T follicular helper cell (primary cell): Measurements from ENCODE around the gene SPECC1L.

ENCODE experiments used
- DNase-seq: peaks from one replicate; pipeline ENCODE4 v3.0.0-alpha.2; 2020; ENCODE audit warnings: low read depth

The SPECC1L gene

GRCh38 chr22:24398409-24398808, 127.8 kb downstream of the SPECC1L start:
- no peak for DNase-seq

DNA sequence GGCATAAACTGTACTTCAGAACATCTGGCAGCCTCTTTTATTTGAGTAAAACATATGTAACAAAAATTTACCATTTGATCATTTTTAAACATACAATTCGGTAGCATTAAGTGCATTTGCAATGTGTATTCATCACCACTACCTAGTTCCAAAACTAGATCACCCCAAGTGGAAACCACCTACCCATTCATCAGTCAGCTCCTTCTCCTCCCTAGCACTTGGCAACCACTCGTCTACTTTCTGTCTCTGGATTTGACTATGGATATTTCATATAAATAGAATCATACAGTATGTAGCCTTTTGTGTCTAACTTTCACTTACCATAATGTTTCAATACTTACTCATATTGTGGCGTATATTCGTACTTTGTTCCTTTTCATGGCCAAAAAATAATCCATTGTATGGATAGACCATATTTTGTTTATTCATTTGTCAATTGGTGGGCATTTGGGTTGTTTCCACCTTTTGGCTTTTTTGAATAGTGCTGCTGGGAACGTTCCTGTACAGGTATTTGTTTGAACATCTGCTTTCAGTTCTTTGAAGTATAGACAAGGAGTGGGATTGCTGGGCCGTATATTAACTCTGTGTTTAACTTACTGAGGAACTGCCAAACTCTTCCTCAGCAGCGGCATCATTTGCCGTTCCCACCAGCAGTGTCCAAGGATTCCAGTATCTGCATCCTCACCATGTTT, 129.5 kb downstream of the SPECC1L start:
- no peak for DNase-seq

GRCh38 chr22:24400726-24401596, 130.3 kb downstream of the SPECC1L start:
- no peak for DNase-seq

DNA sequence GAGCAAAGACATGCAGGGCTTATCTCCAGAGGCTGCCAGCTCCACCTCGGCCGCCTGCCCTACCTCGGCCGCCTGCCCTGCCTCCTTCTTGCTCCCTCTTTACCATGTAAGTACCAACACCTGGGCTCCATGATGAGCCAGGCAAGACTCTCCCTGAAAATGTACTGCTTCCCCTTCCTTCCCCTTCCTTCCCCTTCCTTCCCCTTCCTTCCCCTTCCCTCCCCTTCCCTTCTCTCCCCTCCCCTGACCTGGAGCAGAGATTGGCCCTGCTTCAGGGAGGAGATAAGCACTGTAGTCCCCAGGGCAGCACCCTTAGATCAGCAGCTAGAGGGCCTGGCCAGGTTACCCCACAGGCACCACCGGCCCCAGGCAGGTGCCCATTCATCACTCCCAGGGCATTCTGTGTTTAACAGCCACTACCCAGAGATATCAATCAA, 131.3 kb downstream of the SPECC1L start:
- DNase-seq = no peak

DNA sequence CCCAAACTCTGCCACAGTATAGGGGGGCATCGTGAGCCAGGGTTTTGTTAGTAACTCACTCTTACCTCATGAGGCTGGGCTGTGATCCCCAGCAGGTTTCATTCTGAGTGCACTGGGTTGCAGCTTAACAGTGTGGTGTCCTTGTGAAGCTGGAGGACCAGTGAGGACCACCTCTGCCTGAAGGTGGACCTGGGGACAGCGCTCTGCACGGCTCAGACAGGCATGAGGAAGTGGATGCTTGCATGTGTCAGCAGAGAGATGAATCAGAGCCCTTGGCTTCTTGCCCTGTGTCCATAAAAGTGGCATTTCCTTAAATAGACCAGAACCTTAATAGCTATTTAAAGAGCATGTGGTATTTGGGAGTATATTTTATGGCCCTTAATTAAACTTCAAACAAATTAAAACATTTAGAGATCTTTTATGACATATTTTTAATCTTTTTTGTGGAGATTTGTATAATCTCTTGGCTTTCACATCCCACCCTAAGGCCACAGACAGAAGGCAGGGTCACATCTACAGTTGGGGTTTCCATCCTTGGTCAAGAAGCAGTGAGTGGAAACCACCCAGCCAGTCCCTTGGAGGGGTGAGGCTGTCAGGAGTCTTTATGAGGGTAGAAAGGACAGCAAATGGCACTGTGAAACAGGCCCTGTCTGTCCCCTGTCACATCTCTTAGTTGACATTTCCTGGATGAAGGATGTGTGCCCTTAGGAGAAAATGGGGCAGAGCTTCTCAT, 132.0 kb downstream of the SPECC1L start:
- DNase-seq = no peak

DNA sequence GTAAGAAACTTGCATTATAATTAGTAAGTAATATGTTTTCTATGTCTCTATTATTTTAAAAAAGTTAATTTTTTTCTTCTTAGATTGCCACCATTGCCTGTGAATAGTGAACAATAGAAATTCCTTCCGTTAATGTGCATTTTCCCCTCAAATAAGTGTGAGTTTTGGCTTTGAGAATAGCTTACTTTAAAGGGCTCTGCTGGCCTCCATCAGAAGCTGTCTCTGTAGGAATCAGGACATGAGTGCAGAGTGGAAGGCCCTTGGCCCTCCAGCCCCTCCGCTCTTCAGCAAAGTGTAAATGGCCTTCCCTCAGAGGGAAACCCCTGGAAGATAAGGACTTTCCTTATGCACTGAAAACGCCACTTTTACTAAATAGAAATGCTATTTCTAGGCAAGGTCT, 132.7 kb downstream of the SPECC1L start:
- DNase-seq = no peak

DNA sequence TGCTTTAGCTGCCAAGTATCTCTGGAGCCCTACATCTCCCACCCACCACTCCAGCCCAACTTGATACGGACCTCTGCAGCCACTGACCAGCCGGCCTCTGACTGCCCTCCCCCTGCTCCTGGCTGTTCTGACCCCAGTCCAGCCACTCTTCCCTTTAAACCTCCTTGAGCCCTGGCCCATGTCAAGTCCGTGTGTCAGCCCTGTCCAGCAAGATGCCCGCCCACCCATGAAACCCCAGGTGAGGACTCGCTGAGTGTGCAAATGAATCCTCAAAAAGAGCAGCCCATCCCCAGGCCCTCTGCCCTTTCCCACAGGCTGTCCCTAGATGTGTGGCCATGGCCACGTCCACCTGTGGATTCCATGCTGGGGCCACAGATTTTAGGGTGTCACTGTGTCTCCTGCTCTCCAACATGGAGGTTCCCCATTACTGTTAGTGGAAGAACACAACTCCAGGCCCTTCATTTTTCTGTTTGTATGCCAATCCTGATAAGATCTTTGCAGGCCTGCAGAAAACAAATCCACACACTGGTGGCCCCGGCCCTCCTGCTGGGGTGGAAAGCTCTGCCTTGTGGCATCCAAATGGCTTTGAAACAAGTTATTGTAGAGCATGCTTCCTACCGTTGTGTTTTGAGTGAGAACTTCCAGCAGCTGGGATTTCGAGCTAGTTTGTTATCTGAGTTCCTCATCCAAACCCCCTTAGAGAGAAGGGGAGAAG, 134.1 kb downstream of the SPECC1L start:
- no peak for DNase-seq

GRCh38 chr22:24405631-24406321, 135.1 kb downstream of the SPECC1L start:
- DNase-seq = no peak

DNA sequence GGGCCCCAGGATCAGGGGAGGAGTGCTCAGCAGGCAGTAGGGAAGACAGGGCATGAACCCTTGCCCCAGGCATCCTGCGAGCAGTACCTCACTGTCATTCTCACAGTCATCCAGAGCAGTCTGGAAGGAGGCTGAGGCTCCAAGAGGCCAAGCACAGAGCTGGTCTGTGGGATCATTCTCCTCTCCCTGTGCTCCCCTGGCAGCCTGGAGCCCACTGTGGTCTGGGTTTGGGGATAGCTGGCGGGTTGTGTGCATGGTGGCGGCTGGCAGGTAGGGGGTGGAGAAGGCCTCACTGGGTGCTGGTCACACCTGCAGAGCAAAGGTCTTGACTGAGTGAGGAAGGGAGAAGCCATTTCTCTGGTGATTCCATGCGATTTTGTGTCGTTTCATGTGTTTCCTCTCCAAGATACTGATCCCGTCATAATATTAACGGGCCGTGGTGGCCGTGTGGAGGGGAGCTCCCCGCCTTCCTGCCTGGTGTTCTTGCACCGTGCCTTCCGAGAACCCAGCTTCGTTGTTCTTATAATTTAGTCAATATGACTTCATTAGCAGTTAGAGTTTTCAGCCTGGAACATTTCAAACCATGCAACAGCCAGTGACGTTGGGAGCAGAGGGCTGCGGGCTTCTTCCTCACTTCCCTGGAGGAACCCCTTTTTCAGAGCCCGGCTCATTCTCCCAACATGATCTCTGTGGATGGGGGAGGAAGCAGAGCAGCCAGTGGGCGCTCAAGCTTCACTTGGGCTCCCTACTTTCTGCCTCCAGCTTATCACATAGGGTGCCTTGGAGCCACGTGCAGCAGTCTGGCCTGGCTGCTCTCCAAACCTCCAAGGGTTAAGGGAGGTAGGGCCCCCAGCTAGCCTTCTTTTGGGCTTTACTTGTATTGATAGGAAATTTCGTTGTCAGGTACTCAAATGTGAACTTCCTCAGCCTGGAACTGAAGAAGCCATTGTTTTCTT, 136.0 kb downstream of the SPECC1L start:
- no peak for DNase-seq

GRCh38 chr22:24407278-24407665, 136.6 kb downstream of the SPECC1L start:
- no peak for DNase-seq

GRCh38 chr22:24407884-24408283, 137.3 kb downstream of the SPECC1L start:
- DNase-seq = no peak

GRCh38 chr22:24408630-24409029, 138.0 kb downstream of the SPECC1L start:
- no peak for DNase-seq

DNA sequence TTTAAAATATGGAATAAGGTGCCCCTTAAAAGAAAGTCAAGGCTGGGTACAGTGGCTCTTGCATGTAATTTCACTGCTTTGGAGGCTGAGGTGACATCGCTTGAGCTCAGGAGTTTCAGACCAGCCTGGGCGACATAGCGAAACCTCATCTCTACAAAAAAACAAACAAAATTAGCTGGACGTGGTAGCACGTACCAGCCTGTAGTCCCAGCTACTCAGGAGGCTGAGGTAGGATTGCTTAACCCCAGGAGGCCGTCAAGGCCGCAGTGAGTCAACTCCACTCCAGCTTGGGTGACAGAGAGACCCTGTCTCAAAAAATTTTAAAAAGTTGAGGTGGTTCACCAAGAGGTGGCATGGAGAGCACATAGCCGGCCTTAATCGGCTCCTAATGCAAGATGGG, 139.1 kb downstream of the SPECC1L start:
- no peak for DNase-seq

DNA sequence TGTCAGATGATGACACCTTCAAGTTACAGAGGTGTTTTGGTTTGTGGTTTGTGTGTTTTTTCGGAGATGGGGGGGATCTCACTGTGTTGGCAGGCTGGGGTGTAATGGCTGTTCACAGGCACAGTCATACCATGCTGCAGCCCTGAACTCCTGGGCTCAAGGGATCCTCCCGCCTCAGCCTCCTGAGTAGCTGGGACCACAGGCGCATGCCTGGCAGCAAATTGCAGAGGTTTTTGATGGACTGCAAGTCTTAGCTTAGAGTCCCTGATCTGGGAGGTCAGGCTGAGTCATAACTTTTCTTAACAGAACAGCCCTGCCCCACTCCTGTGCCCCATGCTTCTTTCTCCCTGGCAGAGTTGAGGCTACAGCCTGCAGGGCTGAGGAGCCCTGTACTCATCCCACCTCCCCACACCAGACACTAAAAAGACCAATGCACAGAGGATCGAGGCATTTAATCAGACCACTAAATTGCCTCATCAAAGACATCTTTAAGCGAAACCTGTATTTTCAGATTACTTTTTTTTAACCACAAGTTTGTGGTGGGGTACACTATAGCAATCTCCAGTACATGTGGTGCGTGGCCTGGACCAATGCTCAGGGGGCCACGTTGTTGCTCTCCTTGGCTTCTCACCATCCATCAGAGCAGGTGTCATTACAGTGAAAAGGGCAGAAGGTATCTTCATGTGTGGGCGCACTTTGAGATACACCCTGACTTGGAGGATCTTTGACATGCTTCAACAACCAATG, 139.7 kb downstream of the SPECC1L start:
- DNase-seq = no peak

DNA sequence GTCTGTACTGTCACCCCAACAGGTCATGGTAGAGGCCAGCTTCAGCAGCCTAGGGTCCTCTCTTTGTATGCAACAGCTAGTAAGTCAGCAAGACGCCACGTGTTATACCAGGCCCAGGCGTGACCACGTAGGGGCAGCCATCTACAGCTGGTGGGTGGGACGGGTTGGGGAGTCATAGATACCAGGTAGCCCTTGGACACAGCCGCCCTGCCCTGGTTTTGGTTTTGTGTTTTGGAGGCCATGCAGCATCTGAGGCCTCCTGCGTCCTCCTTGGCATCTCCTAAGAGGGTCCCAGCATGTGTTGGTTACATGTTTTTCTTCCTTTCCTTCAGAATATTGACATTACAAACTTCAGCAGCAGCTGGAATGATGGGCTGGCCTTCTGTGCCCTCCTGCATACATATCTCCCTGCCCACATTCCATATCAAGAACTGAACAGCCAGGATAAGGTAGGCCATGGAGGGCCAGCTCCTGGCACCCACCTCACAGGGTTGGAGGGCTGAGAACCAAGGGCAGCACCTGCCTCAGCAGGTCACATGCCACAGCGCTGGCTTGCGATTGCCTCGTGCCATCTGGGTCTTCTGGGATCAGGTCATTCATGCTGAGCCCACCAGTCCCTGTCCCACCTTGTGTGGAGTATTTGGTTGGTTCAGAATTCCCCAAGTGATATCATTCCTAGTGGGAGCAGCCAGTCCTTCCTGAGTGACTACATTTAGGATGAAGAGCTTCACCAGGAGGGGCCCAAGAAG, 140.8 kb downstream of the SPECC1L start:
- DNase-seq = no peak

DNA sequence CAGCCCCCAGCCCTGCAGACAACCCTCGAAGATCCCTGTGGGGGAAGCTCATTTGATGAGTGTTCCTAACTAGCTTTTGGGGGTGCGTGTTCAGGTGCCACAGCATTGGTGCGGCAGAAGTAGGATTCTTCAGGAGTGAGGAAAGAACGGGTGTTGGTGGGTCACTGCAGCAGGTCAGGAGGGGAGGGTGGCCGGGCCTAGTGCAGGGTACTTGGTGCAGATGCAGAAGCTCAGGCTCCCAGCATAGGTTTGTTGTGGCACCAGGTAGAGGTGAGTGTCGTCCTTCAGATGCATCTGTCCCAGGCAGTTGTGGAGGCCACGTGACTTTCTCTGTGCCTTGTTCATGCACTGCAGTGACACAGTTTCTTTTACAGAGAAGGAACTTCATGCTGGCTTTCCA, 141.6 kb downstream of the SPECC1L start:
- no peak for DNase-seq

- no peak for DNase-seq
These were observed 142.6 kb downstream of the SPECC1L start for GRCh38 chr22:24413271-24413670.

DNA sequence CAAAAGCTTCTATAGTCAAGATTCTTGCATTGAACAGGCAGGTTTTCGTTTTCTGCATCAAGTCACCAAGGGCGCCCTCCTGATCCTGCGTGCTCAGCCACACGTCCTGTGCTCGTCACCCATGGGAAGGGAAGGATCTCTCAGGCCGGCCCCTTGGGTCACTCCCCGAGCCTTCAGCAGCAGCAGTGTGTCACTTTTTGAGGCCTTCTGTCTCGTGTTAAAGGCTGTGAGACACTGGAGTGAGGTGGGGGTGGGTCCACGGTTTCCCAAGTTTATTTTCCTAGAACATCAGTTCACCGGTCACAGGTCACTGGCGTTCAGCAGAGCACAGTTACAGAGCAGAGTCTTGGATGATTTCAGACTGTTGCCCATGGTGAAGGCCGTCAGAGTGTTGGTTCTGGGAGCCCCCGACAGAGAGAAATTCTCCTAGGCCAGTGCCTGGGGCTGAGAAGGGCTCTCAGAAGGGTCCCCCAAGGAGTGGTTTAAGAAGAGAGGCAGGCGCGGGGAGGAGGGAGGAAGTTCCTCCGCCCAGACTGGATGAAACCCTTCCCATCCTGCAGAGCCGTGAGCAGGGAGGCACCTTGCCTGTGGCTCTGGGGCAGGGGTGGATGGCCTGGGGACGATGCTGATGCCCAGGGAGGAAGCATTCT, 143.2 kb downstream of the SPECC1L start:
- no peak for DNase-seq
